Pancreas (tissue), 10 donors: ENCODE measurements around the gene F5. TPM values are rescaled to one million over a fixed set of nuclear protein-coding genes. Genes with fewer than 3 reads are reported as not detected.
A peak's percentile ranks its signal among the peaks of the same experiment; 100 is the strongest.

ENCODE experiments used
- ATAC-seq, 4 donors: fragments of 200-7000 bp; cut with Tn5 transposase; one replicate each; pipeline versions ENCODE4 v1.8.0 to v1.9.1; 2020; ENCODE audit warnings: mild to moderate bottlenecking in 4 of 4, moderate library complexity in 4 of 4
- DNase-seq, 6 donors: peaks; one replicate each; pipeline ENCODE4 v3.0.0-alpha.2; 2020
- FAIRE-seq: peaks from 2 replicates; lab custom pipeline; 2012; peaks lifted over from hg19 to GRCh38; lab: Jason Lieb, UNC
- H3K27ac ChIP-seq, 4 donors: fragments of 200-600 bp; sonication (generic); 1 replicate in 3 of 4; 2 replicates in 1 of 4; pipeline versions ENCODE4 v1.5.0 to v1.8.0; 2020
- H3K27me3 ChIP-seq, 4 donors: fragments of 200-600 bp; one replicate each; pipeline ENCODE4 v1.8.0; 2021
- H3K36me3 ChIP-seq, 3 donors: fragments of 200-600 bp; sonication (generic) in 1 of 3; one replicate each; pipeline versions ENCODE4 v1.5.0 to v1.8.0; 2020 to 2021
- H3K4me1 ChIP-seq, 3 donors: fragments of 200-600 bp; one replicate each; pipeline ENCODE4 v1.8.0; 2021
- H3K4me3 ChIP-seq, 4 donors: fragments of 200-600 bp; sonication (generic) in 2 of 4; one replicate each; pipeline versions ENCODE4 v1.5.0 to v1.8.0; 2020 to 2021
- H3K9me3 ChIP-seq, 4 donors: fragments of 200-600 bp; one replicate each; pipeline ENCODE4 v1.8.0; 2021
- WGBS, 2 donors: extraction: QIAGEN DNeasy Blood & Tissue Kit; methylation state at CpG; one replicate each; pipeline ENCODE4 v1.1.7; 2013; 5-methylcytosine and 5-hydroxymethylcytosine counted together
- intact Hi-C, 3 donors: fragments of 100-400 bp; cut with DNase I; formaldehyde crosslinking; loops; one replicate each; pipeline versions ENCODE4 v1.11.1 to v1.14.2; 2022
- polyA plus RNA-seq, 2 donors: library from polyadenylated mRNA; stranded (reverse); fragments of 200-250 nt; gene quantifications; one replicate each; pipeline ENCODE4 v1.2.3, GENCODE V29; 2013
- total RNA-seq, 6 donors: library from RNA; stranded (reverse); fragmentation: NEBNext Ultra II Directional in 4 of 6; extraction: Animal tissue kit (Norgen Biotek cat#: 25700) in 4 of 6; gene quantifications; one replicate each; pipeline versions ENCODE4 v1.2.1 to v1.2.4, GENCODE V29; 2021 to 2023
- TF ChIP-seq, protein P1 (sequence below), 4 donors: fragments of 200-600 bp; sonication (generic) in 3 of 4; IDR thresholded peaks; one replicate each; pipeline versions ENCODE4 v1.5.0 to v1.8.0; 2021; ENCODE audit warnings: antibody characterized with exemption in 4 of 4
- donor health status: healthy with polysubstance abuse.
- donor health status: DM: no; HTN: no; CAD: no; lungs with moderate emphysema.
- donor health status: DM: no; HTN: no; CAD: no.
- donor health status: control.
- donor health status: control.
- donor health status: Bipolar disorder and iron deficiency.
- donor health status: DM: yes; HTN: yes; CAD: no.
- donor health status: DM: no; HTN: no; CAD: no.
- donor health status: DM: no; HTN: no; CAD: no.
- donor health status: DM: yes; HTN: yes; CAD: no.

The F5 gene
- total and polyA plus RNA-seq, 8 donors: 0.94 to 9.0 (median 5.9) TPM

DNA sequence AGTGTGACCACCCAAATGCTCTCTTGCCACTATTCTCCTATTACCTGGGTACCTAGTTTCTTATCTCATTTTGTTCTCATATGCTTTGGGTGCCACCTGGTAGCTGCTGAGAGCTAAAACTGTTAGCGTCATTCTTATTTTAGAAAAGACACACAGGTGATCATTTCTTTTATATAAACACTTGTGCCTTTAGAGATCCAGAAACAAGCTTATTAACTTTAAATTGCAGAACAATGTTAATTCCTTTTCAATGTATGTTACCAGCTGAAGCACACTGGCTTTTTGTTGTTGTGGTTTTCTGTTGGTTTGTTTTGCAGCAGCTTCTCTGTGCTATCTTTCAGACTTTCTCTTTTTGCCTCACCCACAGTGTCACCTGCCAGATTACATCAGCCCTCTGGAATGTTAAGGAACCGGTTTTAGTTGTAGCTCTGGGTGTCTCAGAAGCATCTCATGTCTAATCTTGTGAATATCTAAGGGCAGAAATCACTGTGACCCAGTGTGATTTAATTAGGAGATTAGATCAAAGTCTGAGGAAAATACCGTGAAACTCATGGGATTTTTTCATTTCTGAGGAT lies 57.1 kb downstream of the F5 start:
- TF ChIP-seq, protein P1, sequence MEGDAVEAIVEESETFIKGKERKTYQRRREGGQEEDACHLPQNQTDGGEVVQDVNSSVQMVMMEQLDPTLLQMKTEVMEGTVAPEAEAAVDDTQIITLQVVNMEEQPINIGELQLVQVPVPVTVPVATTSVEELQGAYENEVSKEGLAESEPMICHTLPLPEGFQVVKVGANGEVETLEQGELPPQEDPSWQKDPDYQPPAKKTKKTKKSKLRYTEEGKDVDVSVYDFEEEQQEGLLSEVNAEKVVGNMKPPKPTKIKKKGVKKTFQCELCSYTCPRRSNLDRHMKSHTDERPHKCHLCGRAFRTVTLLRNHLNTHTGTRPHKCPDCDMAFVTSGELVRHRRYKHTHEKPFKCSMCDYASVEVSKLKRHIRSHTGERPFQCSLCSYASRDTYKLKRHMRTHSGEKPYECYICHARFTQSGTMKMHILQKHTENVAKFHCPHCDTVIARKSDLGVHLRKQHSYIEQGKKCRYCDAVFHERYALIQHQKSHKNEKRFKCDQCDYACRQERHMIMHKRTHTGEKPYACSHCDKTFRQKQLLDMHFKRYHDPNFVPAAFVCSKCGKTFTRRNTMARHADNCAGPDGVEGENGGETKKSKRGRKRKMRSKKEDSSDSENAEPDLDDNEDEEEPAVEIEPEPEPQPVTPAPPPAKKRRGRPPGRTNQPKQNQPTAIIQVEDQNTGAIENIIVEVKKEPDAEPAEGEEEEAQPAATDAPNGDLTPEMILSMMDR (IDR thresholded peaks at IDR 0.05): no peak
- Histone ChIP-seq H3K27me3 (no peaks in the 10 kb centered on the region), H3K27ac (peak overlapping the region; percentile 44 to 82 (median 55)), H3K4me3 (peak overlapping the region in 1 of 4 donors; percentile 10), H3K4me1 (peaks cover 0 to 26% (median 22%) of the 10 kb centered on the region in 3 donors), H3K9me3 (no peaks in the 10 kb centered on the region), H3K36me3 (no peaks in the 10 kb centered on the region)
- ATAC-seq (peak; percentile 89 to 92 (median 90)), DNase-seq (peak in 4 of 6 donors; percentile 29 to 74 (median 67)), FAIRE-seq (peak; percentile 32)
- intact Hi-C loops: no loop called here
- 18% methylated on average over 3 of the region's 3 CpGs for WGBS, 2 donors

GRCh38 chr1:169528215-169529067 lies 57.8 kb downstream of the F5 start:
- Histone ChIP-seq H3K4me1 (peaks cover 0 to 26% (median 22%) of the 10 kb centered on the region in 3 donors), H3K4me3 (peak overlapping the region in 1 of 4 donors; percentile 10), H3K36me3 (no peaks in the 10 kb centered on the region), H3K27me3 (no peaks in the 10 kb centered on the region), H3K9me3 (no peaks in the 10 kb centered on the region), H3K27ac (peak overlapping the region; percentile 44 to 82 (median 55))
- no peak for DNase-seq
- WGBS, 2 donors: 19 to 23% methylated on average over 9 of the region's 9 CpGs
- FAIRE-seq: no peak
- intact Hi-C loops: no loop called here
- peak; percentile 34 to 51 (median 49) for ATAC-seq
- TF ChIP-seq, protein P1 (IDR thresholded peaks at IDR 0.05): no peak

GRCh38 chr1:169527451-169528214 lies 58.6 kb downstream of the F5 start:
- no peak overlapping the region for H3K4me3 ChIP-seq
- TF ChIP-seq, protein P1 (IDR thresholded peaks at IDR 0.05): no peak
- H3K27ac ChIP-seq: peak overlapping the region in 3 of 4 donors; percentile 44 to 82 (median 66)
- no peaks in the 10 kb centered on the region for H3K27me3 ChIP-seq
- DNase-seq: no peak
- H3K36me3 ChIP-seq: no peaks in the 10 kb centered on the region
- 82 to 83% methylated on average over 5 of the region's 5 CpGs for WGBS, 2 donors
- ATAC-seq: peak in 2 of 4 donors; percentile 34 to 48
- FAIRE-seq: no peak
- peaks cover 0 to 26% (median 22%) of the 10 kb centered on the region in 3 donors for H3K4me1 ChIP-seq
- intact Hi-C loops: no loop called here
- H3K9me3 ChIP-seq: no peaks in the 10 kb centered on the region

- Histone ChIP-seq H3K4me1 (peaks cover 0 to 26% (median 22%) of the 10 kb centered on the region in 3 donors), H3K4me3 (no peak overlapping the region), H3K27me3 (no peaks in the 10 kb centered on the region), H3K36me3 (no peaks in the 10 kb centered on the region), H3K27ac (peak overlapping the region in 2 of 4 donors; percentile 1 to 82), H3K9me3 (no peaks in the 10 kb centered on the region)
- no peak for DNase-seq
- intact Hi-C loops: no loop called here
- FAIRE-seq: no peak
- ATAC-seq: no peak
- TF ChIP-seq, protein P1 (IDR thresholded peaks at IDR 0.05): no peak
- WGBS, 2 donors: 66 to 79% methylated on average over 3 of the region's 3 CpGs
Observed at GRCh38 chr1:169527001-169527400, 59.3 kb downstream of the F5 start.
